GM19463 (cell line): Measurements from ENCODE around the gene PAM.

Source experiments
- ATAC-seq: cut with Tn5 transposase; IDR thresholded peaks from one replicate; pipeline ENCODE4 v1.9.1; 2021; ENCODE audit warnings: mild to moderate bottlenecking, moderate library complexity; ENCODE audit not compliant: unreplicated experiment

Gene PAM

DNA sequence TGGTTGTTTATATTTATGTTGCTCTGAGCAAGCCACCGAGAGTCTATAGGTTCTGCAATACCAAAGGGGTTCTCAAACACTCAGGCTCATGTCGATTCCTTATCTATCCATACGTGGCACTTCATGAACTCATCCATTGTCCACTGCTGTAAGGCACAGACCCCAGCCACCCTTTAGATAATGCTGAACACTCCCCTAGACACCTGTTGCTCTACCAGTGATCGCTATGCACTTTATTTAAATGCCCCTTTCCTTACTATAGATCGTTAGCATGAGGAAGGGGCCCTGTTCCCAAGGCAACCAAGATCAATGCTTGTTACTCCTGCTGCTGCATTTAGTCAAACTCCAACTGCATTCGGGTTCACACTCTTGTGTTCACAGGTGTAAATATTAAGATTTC is 171.9 kb downstream of the PAM start:
- ATAC-seq: no peak

- ATAC-seq: no peak
These were observed 175.1 kb downstream of the PAM start for GRCh38 chr5:102930244-102930643.

- ATAC-seq: no peak
These were observed 176.1 kb downstream of the PAM start for GRCh38 chr5:102931085-102931725.

DNA sequence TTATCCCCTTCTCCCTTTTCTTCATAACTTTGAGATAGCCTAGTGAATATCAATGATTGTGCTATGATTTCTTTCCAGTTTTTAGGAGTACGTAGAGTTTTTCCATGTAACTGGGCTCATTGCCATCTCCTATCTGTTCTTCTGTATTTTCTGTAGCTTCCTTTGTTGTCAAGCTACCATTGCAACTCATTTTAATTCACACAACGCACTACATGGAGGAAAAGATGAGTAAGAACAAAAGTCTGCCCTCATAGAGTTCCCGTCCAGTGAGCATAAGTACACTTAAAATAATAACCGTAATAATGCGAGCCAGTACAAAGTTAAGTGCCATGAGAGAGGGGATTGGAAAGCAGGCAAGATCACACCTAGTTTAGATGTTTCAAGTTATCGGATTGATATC is 177.7 kb downstream of the PAM start:
- no peak for ATAC-seq

DNA sequence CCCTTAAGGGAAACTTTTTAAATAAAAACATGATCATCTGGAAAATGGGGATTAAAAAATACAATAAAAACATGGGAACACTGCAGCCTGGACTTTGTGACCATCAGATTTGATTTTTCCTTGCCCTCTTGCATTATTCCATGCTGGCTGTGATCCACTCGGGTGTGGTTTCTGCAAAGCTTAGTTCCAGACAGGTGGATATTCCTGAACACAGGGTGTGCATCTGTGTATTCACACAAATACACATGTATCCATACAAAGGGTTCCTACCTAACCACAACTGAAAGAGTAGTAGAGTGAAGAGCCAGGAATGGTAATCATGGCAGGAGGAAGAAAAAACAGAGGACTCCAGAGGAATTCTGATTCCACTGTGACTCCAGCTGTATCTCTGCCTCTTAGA is 178.2 kb downstream of the PAM start:
- no peak for ATAC-seq

DNA sequence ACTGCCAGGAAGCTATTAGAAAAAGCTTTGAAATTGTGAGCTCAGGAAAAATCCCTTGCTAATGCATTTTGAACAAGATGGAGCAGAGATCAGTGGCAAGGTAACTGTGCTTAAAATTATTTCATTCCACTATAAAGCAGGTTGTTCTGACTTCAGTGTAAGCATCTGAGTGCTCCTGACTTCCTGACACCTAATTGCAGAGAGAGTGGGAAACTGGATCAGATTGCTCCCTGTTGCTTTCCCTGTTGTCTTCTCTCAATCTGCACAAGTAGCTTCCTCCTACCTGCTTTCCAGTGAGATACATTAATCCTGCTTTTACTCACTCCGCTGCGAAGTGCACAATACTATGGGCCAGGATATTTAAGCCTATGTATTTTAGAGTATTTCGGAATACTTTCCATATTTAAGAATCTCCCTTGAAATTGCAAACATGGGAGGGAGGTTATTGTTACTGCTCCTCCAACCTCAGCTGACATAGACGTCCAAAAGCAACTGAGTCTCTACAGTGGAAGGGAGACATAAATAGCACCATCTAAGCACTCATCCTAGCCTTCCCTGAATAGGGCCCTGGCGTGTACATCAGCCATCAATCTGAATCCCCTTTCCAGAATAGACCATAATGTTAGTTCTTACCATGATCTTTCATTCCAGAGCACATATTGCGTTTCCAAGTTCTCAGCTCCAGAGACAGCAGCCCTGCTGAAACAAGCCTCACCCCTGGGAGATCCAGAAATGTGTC is 178.8 kb downstream of the PAM start:
- ATAC-seq: no peak

DNA sequence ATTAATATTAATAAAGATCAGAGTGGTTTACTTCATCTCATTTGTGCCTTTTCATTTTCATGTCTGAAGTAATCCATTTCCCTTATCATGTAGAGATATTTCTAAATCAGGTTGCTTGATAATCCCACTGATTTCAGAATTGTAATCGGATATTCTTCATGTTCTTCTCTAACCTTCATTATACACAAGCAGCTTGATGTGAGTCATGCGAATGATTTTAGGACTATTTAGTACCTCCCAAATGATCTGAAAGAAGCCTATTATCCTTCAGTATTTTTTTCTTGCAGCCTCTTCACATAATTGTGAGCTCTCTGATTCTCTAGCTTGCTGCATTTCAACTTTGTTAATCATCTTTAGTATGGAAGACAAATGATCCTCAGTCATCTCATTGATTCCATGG is 182.8 kb downstream of the PAM start:
- ATAC-seq: no peak

GRCh38 chr5:102941111-102941510 is 186.0 kb downstream of the PAM start:
- no peak for ATAC-seq

- ATAC-seq: no peak
These were observed 191.3 kb downstream of the PAM start for GRCh38 chr5:102946414-102946813.

GRCh38 chr5:102946971-102947370 is 191.9 kb downstream of the PAM start:
- no peak for ATAC-seq

DNA sequence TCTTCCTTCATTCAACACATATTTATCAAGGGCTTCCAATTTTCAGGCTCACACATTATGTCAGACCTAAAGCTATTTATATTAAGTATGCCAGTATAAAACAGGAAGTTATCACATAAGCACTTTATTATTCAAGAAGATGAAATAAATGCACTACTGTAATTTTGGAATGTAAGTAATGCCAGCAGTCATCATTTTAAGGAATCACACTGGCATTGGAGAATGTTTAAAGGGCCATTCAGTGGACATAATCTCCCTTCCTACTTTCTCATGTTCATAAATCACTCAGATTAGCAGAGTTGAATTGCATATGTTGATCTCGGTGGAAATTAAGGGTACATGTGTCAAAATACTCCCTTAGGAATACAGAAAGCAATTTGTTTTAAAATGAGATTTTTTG is 200.4 kb downstream of the PAM start:
- no peak for ATAC-seq

DNA sequence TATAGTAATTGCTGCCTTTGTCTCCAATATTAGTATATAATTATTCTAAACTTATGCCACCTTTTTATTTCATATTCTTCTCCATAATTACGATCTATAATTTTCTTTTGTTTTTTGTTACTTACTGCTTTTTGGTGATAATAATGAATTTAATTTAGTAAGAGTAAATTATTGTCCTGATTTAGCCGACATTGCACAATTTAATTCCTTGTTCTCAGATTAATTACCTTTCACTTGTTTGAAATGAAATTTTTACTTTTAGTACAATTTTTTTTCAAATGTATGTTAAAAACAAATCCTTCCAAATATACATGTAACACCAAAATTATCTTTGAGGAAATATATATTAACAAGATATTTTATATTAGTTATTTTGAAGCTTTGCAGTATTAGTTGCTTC is 201.5 kb downstream of the PAM start:
- no peak for ATAC-seq

GRCh38 chr5:102957141-102957540 is 202.0 kb downstream of the PAM start:
- no peak for ATAC-seq

- ATAC-seq: no peak
These were observed 203.4 kb downstream of the PAM start for GRCh38 chr5:102958481-102959011.

DNA sequence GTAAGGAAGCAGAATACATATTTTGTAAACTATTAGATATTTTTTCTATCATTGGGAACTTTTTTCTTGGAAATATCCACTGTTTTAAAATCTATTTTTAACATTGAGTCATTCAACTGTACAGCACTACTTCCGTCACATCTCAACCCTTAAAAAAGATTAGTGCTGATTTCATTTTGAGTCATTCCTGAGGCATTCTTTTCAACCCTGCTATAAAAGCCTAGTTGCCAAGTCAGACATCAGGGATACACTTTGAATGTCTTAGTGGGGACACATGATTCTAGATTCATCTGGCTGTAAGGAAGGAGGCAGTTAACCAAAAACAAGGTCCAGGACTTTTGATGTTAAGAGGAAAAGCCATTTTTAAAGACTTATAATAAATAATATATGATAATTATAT is 203.9 kb downstream of the PAM start:
- peak; percentile 67 for ATAC-seq

DNA sequence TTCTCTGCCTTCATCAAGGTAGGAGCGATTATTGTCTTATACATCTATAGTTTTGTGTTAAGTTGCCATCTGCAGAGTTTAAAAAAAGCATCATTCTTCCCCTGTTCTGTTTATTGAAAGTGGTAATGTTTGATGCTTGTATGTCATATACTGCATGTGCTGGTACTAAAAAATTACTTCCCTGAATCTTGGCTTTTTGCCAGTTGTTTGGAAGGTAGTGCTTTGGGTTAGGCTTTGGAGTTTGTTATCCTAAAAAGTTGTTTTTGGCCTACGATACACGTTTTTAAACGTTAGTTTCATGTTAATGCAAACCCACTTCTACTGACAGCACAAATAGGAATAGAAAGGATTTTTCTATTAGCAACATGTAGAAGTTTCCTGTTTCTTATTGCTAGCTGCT is 206.6 kb downstream of the PAM start:
- ATAC-seq: no peak

DNA sequence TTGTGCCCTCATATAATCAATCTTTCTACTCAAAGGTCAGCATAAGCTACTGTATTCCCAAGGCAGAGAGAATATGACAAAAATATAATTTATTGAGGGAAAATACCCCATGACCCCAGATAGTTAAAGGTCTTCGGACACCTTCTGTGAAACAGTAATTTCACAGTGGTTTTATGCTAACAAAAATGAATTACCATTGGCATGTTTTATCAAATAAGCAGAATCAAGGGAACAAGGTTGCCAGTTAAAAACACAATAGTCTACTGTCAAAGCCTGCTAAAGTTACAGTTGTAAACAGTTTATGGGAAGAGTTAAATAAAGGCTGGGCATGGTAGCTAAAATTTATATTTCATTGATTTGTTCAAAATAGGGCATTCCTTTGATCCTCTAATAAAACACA is 210.5 kb downstream of the PAM start:
- ATAC-seq: no peak

DNA sequence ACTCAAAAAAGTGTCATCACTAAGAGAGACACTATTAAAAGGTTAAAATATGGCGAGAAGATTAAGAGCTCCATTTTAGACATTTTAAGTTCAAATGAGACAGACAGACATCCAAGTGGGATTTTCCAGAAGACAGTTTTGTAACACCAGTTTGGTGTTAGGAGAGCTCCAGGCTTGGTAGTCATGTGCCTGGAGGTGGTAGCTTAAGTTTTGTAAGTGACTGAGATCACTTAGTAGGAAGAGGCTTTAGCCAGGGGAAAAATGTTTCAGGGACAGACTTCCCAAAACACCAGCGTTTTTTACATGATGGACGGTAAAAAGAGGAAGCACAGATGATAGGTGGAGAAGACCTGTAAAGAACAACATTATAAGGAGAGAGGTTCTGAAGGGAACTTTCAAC is 214.5 kb downstream of the PAM start:
- ATAC-seq: no peak

DNA sequence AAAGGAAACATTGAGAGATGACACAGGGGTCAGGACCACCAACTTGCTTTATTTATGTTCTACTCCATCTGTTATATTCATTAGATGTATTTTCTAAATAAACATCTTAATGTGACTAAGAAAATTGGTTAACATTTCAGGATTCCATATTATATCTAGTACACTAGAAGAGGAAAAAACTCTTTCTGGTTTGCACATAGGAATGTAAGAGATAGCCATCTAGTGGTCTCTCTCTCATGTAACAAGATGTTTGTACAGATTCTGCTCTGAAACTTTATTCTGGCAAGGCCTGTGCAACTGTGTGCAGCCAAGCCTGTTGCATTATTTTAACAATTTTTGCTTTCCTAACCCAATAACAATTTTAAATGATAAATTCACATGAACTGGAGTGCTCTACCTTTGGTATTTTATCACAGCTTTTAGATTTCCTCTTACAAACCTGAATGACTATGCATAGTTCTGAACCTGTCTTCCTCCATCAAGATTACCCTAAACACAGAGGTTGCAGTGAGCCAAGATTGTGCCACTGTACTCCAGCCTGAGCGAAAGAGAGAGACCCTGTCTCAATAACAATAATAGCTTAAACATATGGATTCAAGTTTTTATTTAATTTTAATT is 216.7 kb downstream of the PAM start:
- ATAC-seq: peak; percentile 51

- no peak for ATAC-seq
These were observed 219.1 kb downstream of the PAM start for GRCh38 chr5:102974177-102974576.

- no peak for ATAC-seq
These were observed 219.9 kb downstream of the PAM start for GRCh38 chr5:102975045-102975444.
